ENCODE measurements around the gene WDR35. TPM values are rescaled to one million over a fixed set of nuclear protein-coding genes. Genes with fewer than 3 reads are reported as not detected.
A peak's percentile ranks its signal among the peaks of the same experiment; 100 is the strongest.

The WDR35 gene
- total and polyA plus RNA-seq, 2 donors: 7.3 to 34.1 TPM

DNA sequence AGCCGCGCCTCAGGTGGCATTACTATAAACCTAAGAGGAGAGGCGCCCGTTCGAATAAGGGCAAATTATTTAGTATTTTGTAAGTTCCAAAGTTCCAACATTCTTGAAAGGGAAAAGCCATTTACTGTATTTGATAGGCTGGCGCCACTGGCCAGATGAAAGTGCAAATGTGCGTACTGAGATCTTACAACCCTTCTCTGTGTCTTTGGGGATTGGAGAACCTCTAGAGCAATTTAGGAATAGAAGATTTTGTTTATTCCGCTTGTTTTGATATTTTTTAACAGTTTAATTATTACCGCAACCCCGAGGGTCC, 467 bp upstream of the WDR35 start:
- H3K27ac ChIP-seq (ENCODE audit: low read depth): no peak overlapping the region
- no peaks in the 10 kb centered on the region for H3K36me3 ChIP-seq (ENCODE audit: insufficient read depth)
- H3K4me3 ChIP-seq (ENCODE audit: low read depth, low read length): peak overlapping the region; percentile 70
- 10% methylated on average over 10 of the region's 10 CpGs for WGBS
- no peak for DNase-seq (ENCODE audit: extremely low spot score)
- H3K4me1 ChIP-seq (ENCODE audit: insufficient read depth): no peaks in the 10 kb centered on the region

DNA sequence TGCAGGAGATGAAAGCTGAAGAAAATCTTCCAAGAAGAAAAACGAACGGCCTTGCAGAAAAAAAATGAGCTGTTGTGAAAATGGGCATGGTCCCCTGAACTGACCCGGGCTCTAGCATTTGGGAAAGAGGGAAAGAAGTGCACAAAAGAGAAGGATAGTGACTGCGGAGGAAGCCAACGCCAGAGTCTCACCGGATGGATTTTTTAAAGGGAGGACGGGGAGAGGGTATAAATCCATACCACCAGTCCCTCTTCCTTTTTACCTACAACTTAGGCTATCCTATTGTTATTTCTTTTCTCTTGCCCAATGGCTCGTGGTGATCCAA, 601 bp downstream of the WDR35 start:
- H3K4me3 ChIP-seq (ENCODE audit: low read depth, low read length): peak overlapping the region; percentile 70
- no peaks in the 10 kb centered on the region for H3K36me3 ChIP-seq (ENCODE audit: insufficient read depth)
- no peaks in the 10 kb centered on the region for H3K4me1 ChIP-seq (ENCODE audit: insufficient read depth)
- DNase-seq (ENCODE audit: extremely low spot score): no peak
- WGBS: 6% methylated on average over 8 of the region's 8 CpGs
- no peak overlapping the region for H3K27ac ChIP-seq (ENCODE audit: low read depth)

DNA sequence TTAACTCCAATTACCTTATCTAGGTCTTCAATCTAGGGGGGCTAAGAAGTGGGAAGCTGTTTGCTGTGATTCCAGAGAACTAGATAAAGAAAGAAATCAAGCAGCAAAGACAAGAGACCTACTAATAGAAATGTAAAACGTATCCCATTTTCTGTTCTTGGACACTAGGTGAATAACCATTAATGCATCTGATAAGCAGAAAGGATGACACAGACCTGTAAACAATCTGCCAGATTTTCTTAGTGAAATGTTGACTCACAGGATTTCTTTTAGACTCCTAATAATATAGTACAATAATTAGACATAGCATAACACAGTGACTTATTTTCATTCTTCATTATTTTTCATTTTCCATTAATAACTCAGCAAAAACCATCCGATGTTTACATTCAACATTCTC, 1.3 kb downstream of the WDR35 start:
- DNase-seq (ENCODE audit: extremely low spot score): no peak
- Histone ChIP-seq H3K36me3 (ENCODE audit: insufficient read depth) (no peaks in the 10 kb centered on the region), H3K4me3 (ENCODE audit: low read depth, low read length) (no peak overlapping the region), H3K4me1 (ENCODE audit: insufficient read depth) (no peaks in the 10 kb centered on the region), H3K27ac (ENCODE audit: low read depth) (no peak overlapping the region)
- 58% methylated on average over 2 of the region's 2 CpGs for WGBS

DNA sequence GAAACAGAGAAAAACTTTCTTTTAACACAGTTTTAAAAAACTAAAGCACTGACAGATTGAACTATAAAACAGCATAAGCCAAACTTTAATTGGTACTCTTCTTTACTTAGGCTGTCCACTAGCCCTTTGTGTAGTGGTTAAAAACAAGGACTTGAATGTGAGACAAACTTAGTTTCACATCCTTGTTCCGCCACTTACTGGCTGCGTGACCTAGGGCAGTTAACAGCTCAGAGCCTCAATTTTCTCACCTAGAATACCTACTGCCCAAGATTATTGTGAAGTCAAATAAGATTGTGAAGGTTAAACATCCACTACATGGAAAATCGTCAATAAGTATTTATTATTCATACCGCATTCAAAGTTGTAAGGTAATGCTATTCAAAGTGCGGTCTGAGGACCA, 2.0 kb downstream of the WDR35 start:
- H3K36me3 ChIP-seq (ENCODE audit: insufficient read depth): no peaks in the 10 kb centered on the region
- no peak for DNase-seq (ENCODE audit: extremely low spot score)
- H3K27ac ChIP-seq (ENCODE audit: low read depth): no peak overlapping the region
- 97% methylated on average over 5 of the region's 5 CpGs for WGBS
- H3K4me3 ChIP-seq (ENCODE audit: low read depth, low read length): no peak overlapping the region
- no peaks in the 10 kb centered on the region for H3K4me1 ChIP-seq (ENCODE audit: insufficient read depth)

DNA sequence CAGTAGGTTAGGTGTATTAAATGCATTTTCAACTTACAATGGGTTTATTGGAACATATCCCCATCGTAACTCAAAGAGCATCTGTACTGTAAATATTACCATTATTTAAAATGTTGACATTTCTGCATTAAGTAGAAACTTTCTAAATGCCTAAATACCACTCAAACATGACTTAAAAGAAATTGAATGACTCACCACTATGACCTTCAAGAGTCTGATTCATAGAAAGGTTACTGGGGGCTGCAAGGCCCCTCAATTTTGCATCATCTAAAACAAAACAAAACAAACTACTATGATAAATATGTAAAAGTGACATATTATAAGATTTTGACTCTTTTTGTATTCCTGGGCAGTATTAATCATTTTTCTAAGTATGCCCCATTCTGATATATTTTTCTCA, 7.6 kb downstream of the WDR35 start:
- H3K4me3 ChIP-seq (ENCODE audit: low read depth, low read length): no peak overlapping the region

DNA sequence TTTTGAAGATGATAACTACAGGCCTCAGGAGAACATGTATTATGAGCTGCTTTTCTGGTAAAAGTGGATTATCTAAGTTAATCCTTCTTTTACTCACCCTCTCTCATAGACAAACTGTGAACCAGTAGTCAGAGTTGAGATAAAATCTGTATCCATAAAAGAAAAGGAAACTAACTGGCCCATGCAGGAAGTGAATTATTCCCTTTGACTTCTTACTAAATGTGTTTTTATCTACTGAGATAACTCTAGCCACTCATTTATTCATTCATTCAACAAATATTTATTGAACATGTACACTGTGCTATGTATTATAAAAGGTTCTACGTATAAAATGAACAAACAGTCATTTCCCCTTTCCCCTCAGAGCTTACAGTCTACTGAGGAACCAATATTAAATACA, 10.0 kb downstream of the WDR35 start:
- Histone ChIP-seq H3K4me3 (ENCODE audit: low read depth, low read length) (no peak overlapping the region), H3K27ac (ENCODE audit: low read depth) (no peak overlapping the region), H3K4me1 (ENCODE audit: insufficient read depth) (no peaks in the 10 kb centered on the region), H3K36me3 (ENCODE audit: insufficient read depth) (peaks cover 1% of the 10 kb centered on the region)
- no peak for DNase-seq (ENCODE audit: extremely low spot score)
- WGBS: 72% methylated on average over 1 of the region's 1 CpG

More for the DNA sequence above, 7.6 kb downstream of the WDR35 start:
- H3K36me3 ChIP-seq (ENCODE audit: insufficient read depth): peaks cover 1% of the 10 kb centered on the region
- WGBS: 83% methylated on average over 1 of the region's 1 CpG
- no peaks in the 10 kb centered on the region for H3K4me1 ChIP-seq (ENCODE audit: insufficient read depth)
- H3K27ac ChIP-seq (ENCODE audit: low read depth): no peak overlapping the region
- DNase-seq (ENCODE audit: extremely low spot score): no peak

DNA sequence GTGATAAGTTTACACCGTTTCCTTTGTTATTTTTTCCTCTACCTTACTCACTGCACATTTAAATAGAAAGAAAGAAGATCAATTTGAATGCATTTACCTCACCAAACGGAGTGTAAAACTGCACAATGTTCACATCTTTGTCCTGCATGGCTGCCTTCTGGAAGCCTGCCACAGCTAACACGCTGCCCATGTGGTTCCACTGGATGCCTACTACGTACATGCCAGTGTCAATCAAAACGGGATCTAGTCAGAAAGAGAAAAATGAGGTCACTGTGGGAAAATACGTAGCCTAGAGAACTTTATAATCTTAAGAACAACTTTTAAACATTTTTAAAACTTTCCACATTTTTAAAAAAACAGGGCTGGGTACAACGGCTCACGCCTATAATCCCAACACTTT, 16.4 kb downstream of the WDR35 start:
- 93% methylated on average over 8 of the region's 8 CpGs for WGBS

DNA sequence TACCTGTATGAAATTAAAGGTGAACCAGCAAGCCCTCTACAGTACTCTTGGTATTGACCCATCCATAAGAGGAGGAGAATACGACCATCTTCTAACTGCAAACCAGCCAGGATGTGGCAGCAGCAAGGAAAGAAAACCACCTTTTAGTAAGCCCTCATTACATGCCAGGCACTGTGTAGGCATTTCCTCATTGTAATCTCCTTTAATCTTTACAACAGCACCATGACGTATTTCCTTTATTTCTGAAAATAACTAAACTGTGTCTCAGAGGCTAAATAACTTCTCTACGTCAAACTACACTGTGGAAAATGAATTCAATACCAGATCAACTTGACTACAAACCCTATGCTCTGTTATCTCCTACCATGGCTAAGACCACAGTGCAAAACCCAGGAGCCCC, 18.2 kb downstream of the WDR35 start:
- no peaks in the 10 kb centered on the region for H3K4me1 ChIP-seq (ENCODE audit: insufficient read depth)
- no peak for DNase-seq (ENCODE audit: extremely low spot score)
- WGBS: 80% methylated on average over 3 of the region's 3 CpGs
- H3K36me3 ChIP-seq (ENCODE audit: insufficient read depth): peaks cover 3% of the 10 kb centered on the region
- no peak overlapping the region for H3K4me3 ChIP-seq (ENCODE audit: low read depth, low read length)
- H3K27ac ChIP-seq (ENCODE audit: low read depth): no peak overlapping the region

More for the DNA sequence above, 16.4 kb downstream of the WDR35 start:
- DNase-seq (ENCODE audit: extremely low spot score): no peak
- Histone ChIP-seq H3K4me1 (ENCODE audit: insufficient read depth) (no peaks in the 10 kb centered on the region), H3K27ac (ENCODE audit: low read depth) (no peak overlapping the region), H3K36me3 (ENCODE audit: insufficient read depth) (peaks cover 3% of the 10 kb centered on the region), H3K4me3 (ENCODE audit: low read depth, low read length) (no peak overlapping the region)

DNA sequence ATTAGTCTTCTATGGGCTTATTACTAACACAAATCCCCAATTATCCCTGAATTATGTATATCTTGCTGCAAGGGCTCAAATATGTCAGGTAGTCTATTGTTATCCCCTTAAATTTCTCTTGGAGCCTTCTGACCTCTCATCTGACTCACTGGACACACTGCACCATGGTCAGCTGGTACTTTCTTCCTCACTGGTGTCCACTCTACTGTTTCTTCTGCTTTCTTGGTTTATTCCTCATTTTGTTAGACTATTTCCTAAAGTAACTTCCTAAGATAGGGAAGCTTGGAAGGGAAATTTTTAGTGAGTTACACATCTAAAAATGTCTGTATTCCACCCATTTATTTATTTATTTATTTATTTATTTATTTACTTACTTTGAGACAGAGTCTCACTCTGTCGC, 26.5 kb downstream of the WDR35 start:
- no peak overlapping the region for H3K27ac ChIP-seq (ENCODE audit: low read depth)
- DNase-seq (ENCODE audit: extremely low spot score): no peak
- H3K4me3 ChIP-seq (ENCODE audit: low read depth, low read length): no peak overlapping the region
- H3K36me3 ChIP-seq (ENCODE audit: insufficient read depth): no peaks in the 10 kb centered on the region
- WGBS: 100% methylated on average over 1 of the region's 1 CpG
- H3K4me1 ChIP-seq (ENCODE audit: insufficient read depth): no peaks in the 10 kb centered on the region

DNA sequence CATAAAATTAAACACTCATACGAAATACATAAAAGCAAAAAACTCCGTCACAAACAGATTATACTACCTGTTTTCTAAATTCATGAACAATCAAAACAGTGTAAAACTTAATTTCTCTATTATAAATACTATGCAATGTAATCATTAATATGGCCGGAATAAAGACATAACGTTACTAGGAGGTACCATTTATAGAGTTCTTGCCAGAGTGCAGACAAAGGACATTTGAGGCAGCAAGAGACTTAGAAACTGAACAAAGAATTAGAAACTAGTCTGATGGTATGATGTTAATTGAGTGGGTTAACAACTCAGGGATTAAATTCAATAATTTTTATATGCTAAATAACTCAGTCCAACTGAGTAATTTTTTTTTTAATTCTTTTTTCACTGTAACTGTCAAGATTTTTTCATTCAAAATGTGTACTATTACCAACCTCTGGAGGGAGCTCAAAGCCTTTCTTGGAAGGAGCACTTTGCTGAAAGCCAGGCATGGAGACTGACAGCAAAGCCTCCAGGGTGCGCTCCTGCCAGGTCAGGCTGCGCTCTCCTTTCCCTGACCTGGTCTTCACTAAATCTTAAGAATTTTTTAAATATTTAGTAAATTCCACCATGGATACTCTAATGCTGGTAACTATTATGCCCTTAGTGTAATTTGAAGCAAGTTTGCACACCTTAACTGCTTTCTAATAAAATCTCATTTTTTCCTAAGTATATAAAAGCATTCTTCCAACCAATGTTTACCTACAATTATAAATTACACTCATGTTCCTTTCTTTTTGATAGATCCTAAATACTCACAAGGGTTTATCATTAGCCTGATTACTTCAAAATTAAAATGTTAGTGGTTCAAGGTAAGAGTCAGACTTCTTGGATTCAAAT, 34.1 kb downstream of the WDR35 start:
- DNase-seq (ENCODE audit: extremely low spot score): no peak
- H3K4me3 ChIP-seq (ENCODE audit: low read depth, low read length): no peak overlapping the region
- H3K36me3 ChIP-seq (ENCODE audit: insufficient read depth): no peaks in the 10 kb centered on the region
- WGBS: 60% methylated on average over 6 of the region's 6 CpGs
- H3K27ac ChIP-seq (ENCODE audit: low read depth): no peak overlapping the region
- H3K4me1 ChIP-seq (ENCODE audit: insufficient read depth): no peaks in the 10 kb centered on the region

DNA sequence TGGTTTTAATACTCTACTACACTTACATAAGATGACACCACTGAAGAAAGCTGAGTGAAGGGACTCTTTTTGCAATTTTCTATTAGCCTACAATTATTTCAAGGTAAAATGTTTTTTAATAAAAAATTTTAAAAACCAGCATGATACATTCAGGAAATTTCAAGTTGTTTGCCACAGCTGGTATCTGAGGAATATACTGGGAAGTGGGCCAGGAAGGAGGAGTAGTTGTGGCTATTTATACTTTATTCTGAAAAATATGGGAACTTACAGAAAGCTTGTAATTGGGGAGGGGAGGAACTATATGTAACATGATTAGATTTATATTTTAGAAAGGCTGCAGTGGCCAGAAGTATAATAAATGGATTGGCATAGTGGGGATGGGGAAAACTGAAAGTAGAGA, 40.8 kb downstream of the WDR35 start:
- Histone ChIP-seq H3K4me3 (ENCODE audit: low read depth, low read length) (no peak overlapping the region), H3K4me1 (ENCODE audit: insufficient read depth) (no peaks in the 10 kb centered on the region), H3K27ac (ENCODE audit: low read depth) (no peak overlapping the region), H3K36me3 (ENCODE audit: insufficient read depth) (peaks cover 6% of the 10 kb centered on the region)
- DNase-seq (ENCODE audit: extremely low spot score): no peak

DNA sequence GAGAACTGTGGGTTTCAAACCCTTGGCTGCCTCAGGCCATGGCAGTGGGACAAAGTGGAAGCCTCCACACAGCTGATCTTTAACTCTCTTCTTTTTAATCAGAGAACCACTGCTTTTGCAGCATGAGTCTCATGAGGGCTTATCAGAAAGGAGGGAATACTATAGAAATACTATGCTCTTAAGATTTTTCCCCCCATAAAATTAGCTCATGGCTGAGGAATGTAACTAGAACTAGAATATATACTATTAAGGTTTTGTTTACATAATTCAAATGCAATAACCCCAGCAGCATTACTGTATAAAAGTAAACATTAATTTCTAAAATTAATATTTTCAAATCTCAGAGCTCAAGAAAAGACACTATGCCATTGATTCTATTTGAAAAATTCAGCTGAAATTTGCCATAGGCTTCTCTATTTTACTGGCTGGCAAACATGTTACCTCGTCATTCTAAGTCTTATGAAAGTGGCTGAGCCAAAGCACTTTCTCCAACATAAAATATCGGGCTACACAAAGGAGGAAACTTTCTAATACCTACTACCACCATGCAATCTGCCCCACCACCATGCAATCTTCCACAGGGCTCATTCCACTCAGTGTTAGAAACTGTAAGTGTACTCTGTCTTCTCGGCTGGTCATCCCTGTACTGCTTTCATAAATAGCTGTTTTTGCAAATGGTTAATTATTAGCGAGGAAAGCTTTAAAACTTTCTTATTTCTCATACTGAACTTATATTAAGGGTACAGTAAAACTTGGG, 42.5 kb downstream of the WDR35 start:
- no peak for DNase-seq (ENCODE audit: extremely low spot score)
- Histone ChIP-seq H3K36me3 (ENCODE audit: insufficient read depth) (peaks cover 6% of the 10 kb centered on the region), H3K27ac (ENCODE audit: low read depth) (no peak overlapping the region), H3K4me3 (ENCODE audit: low read depth, low read length) (no peak overlapping the region), H3K4me1 (ENCODE audit: insufficient read depth) (no peaks in the 10 kb centered on the region)
- WGBS: 81% methylated on average over 4 of the region's 4 CpGs

DNA sequence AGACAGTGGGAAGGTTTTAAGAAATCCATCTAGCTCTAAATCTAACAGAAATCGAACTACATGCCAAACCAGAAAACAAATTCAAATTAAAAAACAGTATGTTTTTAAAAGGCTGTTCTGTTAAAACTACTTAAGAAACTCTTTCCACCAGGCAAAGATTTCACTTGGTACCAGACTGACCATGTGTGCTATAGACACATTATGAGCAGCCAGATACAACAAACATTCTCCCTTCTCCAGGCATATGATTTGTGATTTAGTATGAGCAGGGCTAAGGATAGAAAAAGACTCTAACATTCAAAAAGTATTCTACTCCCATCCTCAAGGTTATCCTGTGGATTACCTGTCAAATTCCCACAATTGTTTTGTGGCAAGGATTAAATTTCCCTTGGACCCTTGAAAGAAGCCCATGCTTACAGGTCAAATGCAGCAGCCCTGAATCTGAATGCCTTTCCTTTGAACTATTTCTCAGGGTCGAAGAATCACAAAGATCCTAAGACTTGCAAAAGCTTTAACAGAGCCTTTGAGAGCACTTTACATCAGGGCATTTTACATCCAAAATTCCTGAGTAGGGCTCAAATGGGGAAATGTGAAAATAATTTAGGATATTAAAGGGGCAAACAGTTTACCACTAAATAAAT, 45.6 kb downstream of the WDR35 start:
- peaks cover 2% of the 10 kb centered on the region for H3K36me3 ChIP-seq (ENCODE audit: insufficient read depth)
- 53% methylated on average over 2 of the region's 2 CpGs for WGBS
- no peak overlapping the region for H3K4me3 ChIP-seq (ENCODE audit: low read depth, low read length)
- DNase-seq (ENCODE audit: extremely low spot score): no peak
- H3K27ac ChIP-seq (ENCODE audit: low read depth): no peak overlapping the region
- no peaks in the 10 kb centered on the region for H3K4me1 ChIP-seq (ENCODE audit: insufficient read depth)

DNA sequence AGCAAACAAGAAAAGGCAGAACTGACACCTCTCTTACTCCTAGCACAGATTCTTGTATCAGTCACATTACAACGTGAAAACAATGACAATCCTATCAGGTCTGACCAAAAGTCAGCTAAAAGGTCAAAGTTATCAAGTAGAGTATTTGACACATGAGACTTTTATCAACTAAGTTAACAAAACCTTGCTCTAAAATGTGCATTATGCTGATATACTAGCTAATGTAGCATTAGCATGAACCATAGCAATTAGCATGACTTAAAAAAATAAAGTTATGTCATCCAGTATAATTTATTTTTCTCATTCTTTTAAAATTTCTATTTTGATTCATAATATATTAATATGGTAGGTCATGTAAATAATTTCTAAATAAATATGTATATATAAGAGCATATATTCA, 46.7 kb downstream of the WDR35 start:
- no peak for DNase-seq (ENCODE audit: extremely low spot score)
- H3K4me3 ChIP-seq (ENCODE audit: low read depth, low read length): no peak overlapping the region
- H3K4me1 ChIP-seq (ENCODE audit: insufficient read depth): no peaks in the 10 kb centered on the region
- 45% methylated on average over 1 of the region's 1 CpG for WGBS
- peaks cover 2% of the 10 kb centered on the region for H3K36me3 ChIP-seq (ENCODE audit: insufficient read depth)
- no peak overlapping the region for H3K27ac ChIP-seq (ENCODE audit: low read depth)

All from urinary bladder (tissue), 4 donors.